ENCODE results near the gene RTL3.
"Not testable (repeated sequence)": the region's sequence is repeated elsewhere in the genome, so short reads cannot be mapped to it uniquely, and the experiment has no call there.

RTL3 gene

DNA sequence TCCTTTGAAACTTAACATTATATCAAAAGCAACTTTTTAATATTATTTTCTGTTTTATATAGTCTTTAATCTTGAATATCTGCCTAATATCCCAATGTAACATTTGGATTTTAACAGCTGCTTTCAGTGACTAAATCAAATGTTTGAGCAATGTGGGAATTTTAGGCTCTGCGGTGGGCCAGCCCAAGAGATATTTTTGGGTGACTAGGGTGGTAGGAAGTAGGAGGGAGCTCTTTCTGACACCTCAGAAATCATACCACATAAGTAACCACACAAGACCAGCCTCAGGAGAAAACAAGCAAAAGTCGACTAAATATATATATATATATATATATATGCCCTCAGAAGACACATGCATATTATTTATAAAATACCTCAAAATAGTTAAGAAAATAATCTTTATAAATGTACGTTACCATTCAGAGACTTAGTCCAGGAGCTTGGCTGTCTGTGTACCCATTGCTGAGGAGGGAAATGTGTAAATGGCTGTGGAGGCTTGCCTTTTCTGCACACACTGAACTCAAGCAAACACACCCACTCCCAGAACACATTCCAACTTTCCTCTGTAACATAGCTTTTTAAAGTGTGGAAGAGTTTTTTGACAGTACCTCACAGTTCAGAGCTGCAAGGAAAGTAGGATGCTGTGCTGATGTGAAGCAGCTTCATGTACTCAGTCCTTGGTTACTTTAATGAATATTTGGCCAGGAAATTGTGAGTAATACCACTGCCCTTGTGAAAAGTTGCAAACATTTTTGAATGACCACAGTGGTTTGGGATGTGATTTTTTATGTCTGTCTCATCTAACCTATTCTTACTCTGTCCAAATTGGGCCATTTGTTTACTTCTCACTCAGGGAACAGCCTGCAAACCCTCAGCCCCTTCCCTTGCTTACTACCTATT, at the start of gene RTL3:
RTL3 (minus strand) TSS at position 484 of the 900 bp plus-strand sequence. CDS start 908 bp downstream, outside the sequence.
- DNase-seq: no peak

DNA sequence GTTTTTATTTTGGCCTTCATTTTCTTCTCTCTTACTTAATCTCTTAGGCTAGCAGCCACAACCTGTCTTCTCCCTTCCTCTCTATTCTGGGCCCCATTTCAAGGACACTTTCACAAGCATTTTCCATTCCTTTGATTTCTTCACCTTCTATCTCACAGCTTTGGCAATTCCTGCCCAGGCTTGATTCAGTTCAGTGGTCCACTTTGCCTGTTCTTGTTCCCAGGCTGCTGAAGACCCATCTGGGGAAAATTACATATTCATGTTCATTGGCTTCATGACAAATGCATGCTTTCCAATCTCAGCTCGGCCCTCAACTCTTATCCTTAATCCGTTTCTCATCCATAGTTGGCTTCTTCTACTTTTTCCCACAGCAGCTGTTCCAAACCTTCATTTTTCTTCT, 49.7 kb upstream of the RTL3 start:
- no peak for DNase-seq

- no peak for DNase-seq
Measured at GRCh38 chrX:78708262-78708661, 49.1 kb upstream of the RTL3 start.

DNA sequence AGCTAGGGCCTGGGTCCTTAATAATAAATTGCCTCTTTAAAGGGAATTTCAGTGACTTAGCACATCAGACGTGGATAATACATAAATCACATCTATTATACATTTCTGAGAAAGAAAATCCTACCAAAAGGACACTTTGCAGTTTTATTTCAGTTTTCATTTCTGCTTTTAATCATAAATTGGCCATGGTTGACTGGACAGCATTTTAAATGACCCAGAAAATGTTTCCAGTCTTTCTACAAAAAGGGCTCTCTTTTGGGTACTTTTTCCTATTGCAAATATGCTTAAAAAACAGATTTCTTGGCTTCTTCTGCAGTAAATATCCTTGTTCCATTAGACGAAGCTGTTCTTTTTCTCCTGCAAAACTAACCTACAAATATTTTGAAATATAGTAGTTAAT, 46.9 kb upstream of the RTL3 start:
- DNase-seq: no peak

- no peak for DNase-seq
Measured at GRCh38 chrX:78693536-78693935, 34.4 kb upstream of the RTL3 start.

- DNase-seq: no peak
Measured at GRCh38 chrX:78693012-78693411, 33.9 kb upstream of the RTL3 start.

DNA sequence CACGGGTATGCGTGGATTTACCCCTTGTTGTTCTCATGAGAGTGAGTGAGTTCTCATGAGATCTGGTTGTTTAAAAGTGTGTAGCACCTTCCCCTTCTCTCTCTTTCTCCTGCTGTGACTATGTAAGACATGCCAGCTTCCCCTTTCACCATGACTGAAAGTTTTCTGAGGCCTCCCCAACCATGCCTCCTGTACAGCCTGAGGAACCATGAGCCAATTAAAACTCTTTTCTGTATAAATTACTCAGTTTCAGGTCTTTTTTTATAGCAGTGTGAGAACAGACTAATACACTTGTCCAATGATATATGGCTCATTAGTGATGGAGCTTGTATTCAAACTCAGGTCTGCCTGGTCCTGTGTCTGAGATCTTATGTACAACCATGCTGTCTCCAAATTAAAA, 28.5 kb upstream of the RTL3 start:
- no peak for DNase-seq

GRCh38 chrX:78673246-78673645, 14.1 kb upstream of the RTL3 start:
- no peak for DNase-seq

DNA sequence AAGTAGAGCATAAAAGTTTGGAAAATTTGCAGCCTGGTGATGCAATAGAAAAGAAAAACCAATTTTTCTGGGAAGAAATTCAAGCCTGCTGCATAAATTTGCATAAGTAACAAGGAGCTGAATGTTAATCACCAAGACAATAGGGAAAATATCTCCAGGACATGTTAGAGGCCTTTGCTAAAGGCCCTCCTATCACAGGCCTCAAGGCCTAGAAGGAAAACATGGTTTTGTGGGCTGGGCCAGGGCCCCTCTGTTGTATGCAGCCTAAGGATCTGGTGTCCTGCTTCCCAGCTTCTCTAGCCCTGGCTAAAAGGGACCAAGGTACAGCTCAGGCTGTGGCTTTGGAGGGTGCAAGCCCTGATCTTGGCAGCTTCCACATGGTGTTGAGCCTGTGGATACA, 6.2 kb upstream of the RTL3 start:
- DNase-seq: no peak

DNA sequence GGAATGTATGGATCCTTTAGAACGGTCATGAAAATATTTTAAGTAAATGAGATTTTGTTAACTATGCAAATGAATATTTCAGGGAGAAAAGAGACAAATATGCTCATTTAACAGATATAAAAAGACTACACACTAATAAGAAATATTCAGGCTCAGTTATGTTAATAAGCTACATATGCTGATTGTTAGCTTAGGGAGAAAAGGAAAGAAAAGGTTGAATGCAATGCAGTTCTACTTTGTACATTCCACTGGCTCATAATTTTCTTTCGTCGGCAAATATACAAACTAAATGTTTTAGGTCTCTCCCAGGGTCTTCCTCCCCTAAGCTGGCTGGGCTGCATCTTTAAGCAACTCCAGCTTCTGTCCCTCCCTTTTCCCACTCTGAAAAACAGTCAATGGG, 2.7 kb upstream of the RTL3 start:
- no peak for DNase-seq

- no peak for DNase-seq
Measured at GRCh38 chrX:78659955-78660354, 827 bp upstream of the RTL3 start.

- no peak for DNase-seq
Measured at GRCh38 chrX:78658414-78658813, 714 bp downstream of the RTL3 start.

- no peak for DNase-seq
Measured at GRCh38 chrX:78655642-78656041, 3.5 kb downstream of the RTL3 start.

DNA sequence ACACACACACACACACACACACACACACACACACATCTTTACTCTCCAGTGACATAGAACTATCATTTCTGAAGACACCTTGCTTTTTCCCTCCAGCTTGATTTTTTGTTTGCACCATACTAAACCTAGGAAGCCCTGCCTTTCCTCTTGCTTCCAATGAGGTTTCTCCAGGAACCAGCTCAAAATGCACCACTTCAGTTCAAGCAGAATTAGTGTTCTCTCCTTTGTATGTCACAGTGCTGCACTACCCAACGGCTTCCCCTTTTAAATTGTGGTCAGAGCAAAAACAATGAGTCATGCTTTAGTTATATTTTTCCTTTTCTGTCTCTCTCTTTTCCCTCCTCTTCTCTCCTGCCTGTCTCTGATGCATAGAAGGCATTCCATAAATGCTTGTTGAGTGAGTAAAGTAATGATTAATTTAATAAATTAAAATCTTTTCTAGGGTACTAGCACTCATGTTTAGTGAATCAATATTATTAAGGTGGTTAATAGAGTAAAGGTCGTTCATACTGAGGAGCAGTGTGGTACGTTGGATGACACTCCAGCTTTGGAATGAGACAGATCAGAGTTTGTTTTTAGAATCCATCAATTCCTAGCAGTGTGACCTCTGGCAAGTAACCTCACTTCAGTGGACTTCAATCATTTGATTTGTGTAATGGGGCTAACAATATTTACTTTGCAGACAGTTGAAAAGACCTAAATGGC, 5.9 kb downstream of the RTL3 start:
- DNase-seq: no peak

GRCh38 chrX:78650906-78651437, 8.2 kb downstream of the RTL3 start:
- no peak for DNase-seq

DNA sequence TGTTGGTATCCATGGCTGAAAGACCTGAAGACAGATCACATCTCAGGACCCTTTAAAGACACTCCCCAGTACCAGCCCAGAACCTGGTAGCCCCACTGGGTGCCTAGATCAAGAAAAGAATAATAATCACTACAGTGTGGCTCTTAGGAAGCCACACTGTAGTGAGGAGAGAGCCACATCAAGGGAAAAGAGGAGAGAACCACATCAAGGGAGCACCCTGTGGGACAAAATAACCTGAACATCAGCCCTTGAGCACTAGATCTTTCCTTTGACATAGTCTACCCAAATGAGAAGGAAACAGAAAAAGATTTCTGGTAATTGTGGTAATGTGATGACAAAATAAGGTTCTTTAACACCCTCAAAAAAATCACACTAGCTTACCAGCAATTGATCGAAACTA, 15.3 kb downstream of the RTL3 start:
- DNase-seq: no peak

DNA sequence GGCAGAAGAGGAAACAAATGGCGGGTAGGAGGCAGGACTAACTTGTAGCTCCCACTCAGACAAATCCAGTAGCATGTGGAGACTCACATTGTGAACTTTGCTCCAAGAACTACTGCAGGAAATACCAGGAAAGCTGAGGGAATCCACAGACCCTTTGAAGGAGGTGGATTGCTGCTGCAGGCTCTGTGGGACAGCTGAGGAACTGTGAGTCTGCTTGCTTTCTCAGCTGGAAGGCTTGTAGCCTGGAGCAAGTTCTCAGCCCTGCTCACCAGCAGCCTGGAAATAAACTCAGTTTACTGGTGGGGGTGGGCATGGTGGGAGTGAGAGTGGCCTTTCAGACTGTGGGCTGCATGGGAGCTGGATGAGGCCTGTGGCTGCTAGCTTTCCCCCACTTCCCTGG, 16.0 kb downstream of the RTL3 start:
- no peak for DNase-seq

GRCh38 chrX:78636096-78636495, 23.0 kb downstream of the RTL3 start:
- not testable (repeated sequence) for DNase-seq

DNA sequence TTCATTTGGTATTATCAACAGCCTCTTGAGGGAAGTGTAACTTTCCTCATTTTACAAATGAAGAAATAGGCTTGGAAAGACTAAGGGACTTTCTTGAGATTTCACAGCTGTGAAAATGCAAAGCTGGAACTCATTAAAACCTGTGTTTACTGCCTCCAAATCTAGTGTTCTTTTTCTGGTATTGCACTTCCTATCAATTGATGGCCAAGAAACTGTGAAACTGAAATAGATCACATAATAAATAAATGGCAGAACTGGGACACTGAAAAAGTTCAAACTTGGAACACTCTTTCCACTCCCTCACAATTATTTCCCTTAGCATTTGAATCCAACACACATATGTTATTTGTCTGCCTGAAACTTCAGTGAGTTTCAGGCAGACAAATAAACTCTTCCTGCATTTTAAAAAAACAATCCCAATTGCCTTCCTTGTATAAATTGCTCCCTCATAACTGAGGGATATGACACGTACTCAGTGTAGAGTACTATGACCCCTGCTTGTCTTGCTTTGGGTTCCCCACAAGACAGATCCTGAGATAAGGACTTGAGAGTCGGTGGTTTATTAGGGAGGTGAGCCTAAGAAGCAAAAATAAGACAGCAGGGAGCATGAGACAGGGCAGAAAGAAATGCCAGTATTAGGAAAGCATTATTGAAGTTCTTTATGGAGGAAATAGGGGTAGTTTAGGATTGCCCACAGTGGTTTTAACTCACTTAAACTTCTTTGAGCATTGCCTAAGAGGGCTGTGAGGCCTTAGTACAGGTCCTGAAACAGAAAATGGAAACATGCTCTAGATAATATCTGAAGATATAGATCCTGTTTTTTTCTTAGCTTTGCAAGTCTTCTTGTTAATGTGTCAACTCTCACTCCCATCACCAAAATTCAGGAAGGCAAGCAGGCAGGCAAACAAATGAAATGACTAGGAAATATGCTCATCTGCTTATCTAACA, 33.9 kb downstream of the RTL3 start:
- no peak for DNase-seq

- DNase-seq: no peak
Measured at GRCh38 chrX:78624426-78624825, 34.7 kb downstream of the RTL3 start.

DNA sequence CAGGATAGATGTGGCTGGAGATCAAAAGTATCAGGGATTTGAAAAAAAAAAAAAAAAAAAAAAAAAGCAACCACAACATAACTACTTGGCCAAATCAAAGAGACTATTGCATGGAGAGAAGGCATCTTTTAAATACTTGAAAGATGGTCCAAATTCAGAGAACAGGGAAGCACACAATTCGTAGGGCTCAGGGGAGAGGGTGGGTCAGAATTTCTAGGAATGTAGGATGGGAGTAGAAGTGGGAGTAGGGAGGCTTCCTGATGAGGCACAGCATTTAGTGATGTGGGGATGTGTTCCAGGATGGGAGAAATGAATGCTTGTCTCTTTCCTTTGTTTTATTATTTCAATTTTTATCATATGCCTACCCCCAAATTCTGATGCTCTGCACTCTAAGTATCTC, 36.3 kb downstream of the RTL3 start:
- DNase-seq: no peak

DNA sequence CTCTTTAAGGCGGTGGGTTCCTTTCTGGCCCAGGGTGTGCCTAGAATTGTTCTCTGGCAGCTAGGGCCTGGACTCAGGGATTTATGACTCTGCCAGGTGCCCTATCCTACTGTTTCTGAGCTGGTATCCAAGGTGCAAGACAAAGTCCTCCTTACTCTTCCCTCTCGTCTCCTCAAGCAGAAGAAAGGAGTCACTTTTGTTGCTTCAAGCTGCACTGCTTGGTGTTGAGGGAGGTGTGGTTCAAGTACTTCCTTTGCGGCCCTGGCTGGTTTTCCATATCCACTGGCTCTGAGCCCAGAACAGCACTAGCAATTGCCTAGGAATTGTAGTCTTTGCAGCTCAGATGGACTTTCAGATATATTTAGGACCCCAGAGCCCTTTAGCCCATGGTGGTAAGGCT, 39.3 kb downstream of the RTL3 start:
- no peak for DNase-seq

GRCh38 chrX:78618987-78619386, 40.1 kb downstream of the RTL3 start:
- no peak for DNase-seq
